GM12892 (cell line): ENCODE data around the gene ADRB1. TPM values are rescaled to one million over a fixed set of nuclear protein-coding genes. Genes with fewer than 3 reads are reported as not detected.

Experiments used
- DNase-seq: peaks from one replicate; pipeline ENCODE4 v3.0.0; 2011; ENCODE audit not compliant: insufficient read length
- FAIRE-seq: peaks from 2 replicates; lab custom pipeline; 2011; peaks lifted over from hg19 to GRCh38; lab: Jason Lieb, UNC
- POLR2A ChIP-seq: IDR thresholded peaks from 2 replicates; pipeline ENCODE4 v1.6.1; 2011; ENCODE audit warnings: low read depth, low read length, control low read depth
- POLR2AphosphoS5 ChIP-seq: IDR thresholded peaks from 2 replicates; pipeline ENCODE4 v1.6.1; 2011; ENCODE audit warnings: low read depth, low read length, control low read depth
- TAF1 ChIP-seq: IDR thresholded peaks from 2 replicates; pipeline ENCODE4 v1.6.1; 2011; ENCODE audit warnings: low read depth, mild to moderate bottlenecking, control low read depth, low read length, borderline replicate concordance
- polyA plus RNA-seq: library from polyadenylated mRNA; unstranded; fragments of >200 nt; gene quantifications from one replicate; pipeline ENCODE4 v1.2.1, GENCODE V29; 2012; ENCODE audit warnings: missing spikeins, inconsistent platforms; ENCODE audit not compliant: missing spikeins

ADRB1 gene
- polyA plus RNA-seq, result 0.49 TPM

- TF ChIP-seq TAF1, result no peak
- TF ChIP-seq POLR2AphosphoS5, result no peak
- TF ChIP-seq POLR2A, result no peak
- FAIRE-seq (peak; percentile 61), DNase-seq (peak; percentile 61)
Measured at GRCh38 chr10:114043532-114044246, at the start of gene ADRB1. TSS of gene ADRB1 (plus strand) at chr10:114043866. CDS start at chr10:114044133, 267 bp downstream.

DNA sequence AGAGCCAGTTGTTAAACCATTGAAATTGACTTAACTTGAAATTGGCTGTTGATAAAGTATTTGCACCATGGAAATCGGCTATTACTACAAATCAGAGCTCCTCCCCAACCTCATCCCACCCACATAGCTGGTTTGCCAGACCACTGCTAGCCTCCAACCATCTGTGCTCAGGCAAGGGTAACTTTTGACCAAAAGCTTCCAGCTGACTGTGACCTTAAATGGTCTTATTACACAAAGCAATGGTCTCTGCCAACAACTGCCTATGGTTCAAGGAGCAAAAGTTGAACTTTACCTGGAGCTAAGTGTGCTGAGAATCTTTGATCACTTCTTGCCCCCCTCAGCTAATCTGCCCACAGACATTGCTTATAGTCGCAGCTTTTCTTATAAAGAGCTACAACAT, 48.5 kb upstream of the ADRB1 start:
- no peak for FAIRE-seq
- DNase-seq, result no peak
- TF ChIP-seq TAF1, result no peak
- no peak for TF ChIP-seq POLR2A
- no peak for TF ChIP-seq POLR2AphosphoS5

DNA sequence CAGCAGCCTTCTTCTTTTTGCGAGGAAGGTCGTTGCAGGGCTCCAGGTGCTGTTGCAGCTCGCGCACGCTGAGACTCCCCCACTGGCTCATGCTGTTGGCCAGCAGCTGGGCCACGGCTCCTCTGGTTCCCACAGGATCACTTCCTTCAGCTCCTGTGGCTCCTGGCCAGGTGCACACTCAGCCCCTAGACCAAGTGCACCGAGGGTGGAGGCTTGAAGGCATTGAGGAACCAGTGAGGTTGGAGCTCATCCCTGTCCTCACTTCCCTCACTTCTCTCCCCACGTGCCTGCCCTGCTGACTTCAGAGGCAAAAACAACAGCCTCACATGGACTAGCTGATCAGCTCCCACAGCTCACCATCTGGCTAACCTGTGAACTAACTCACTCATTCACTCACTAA, 46.2 kb upstream of the ADRB1 start:
- FAIRE-seq, result no peak
- TF ChIP-seq TAF1 (no peak), POLR2A (no peak), POLR2AphosphoS5 (no peak)
- no peak for DNase-seq

- TF ChIP-seq POLR2A (no peak), POLR2AphosphoS5 (no peak), TAF1 (no peak)
- FAIRE-seq, result no peak
- no peak for DNase-seq
Measured at GRCh38 chr10:113999531-113999930, 44.1 kb upstream of the ADRB1 start.

DNA sequence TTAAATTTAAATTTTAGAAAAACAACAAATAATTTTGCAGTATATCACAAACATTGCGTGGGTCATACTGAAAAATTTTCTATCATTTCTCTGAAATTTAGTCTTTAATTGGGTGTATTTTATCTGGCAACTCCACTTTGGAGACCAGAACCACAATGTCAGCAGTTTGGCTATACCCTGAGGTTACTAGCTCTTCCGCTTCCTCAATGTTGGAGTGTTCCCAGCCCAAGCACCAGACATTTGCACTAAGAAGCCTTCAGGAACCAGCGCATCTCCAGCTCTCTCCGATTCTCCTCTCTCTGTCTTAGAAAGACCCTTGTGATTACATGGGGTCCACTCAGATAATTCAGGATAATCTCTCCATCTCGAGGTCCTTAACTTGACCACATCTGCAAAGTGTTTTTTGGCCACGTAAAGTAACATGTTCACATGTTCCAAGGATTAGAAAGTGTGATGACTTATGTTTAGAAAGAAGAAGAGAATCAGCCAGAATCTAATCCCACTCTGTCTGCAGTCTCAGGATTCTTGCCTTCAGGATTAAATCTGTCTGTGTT, 43.1 kb upstream of the ADRB1 start:
- TF ChIP-seq POLR2A, result no peak
- TF ChIP-seq TAF1, result no peak
- TF ChIP-seq POLR2AphosphoS5, result no peak
- no peak for DNase-seq
- FAIRE-seq, result no peak

GRCh38 chr10:114002422-114002821, 41.2 kb upstream of the ADRB1 start:
- DNase-seq (no peak), FAIRE-seq (no peak)
- TF ChIP-seq TAF1 (no peak), POLR2AphosphoS5 (no peak), POLR2A (no peak)

DNA sequence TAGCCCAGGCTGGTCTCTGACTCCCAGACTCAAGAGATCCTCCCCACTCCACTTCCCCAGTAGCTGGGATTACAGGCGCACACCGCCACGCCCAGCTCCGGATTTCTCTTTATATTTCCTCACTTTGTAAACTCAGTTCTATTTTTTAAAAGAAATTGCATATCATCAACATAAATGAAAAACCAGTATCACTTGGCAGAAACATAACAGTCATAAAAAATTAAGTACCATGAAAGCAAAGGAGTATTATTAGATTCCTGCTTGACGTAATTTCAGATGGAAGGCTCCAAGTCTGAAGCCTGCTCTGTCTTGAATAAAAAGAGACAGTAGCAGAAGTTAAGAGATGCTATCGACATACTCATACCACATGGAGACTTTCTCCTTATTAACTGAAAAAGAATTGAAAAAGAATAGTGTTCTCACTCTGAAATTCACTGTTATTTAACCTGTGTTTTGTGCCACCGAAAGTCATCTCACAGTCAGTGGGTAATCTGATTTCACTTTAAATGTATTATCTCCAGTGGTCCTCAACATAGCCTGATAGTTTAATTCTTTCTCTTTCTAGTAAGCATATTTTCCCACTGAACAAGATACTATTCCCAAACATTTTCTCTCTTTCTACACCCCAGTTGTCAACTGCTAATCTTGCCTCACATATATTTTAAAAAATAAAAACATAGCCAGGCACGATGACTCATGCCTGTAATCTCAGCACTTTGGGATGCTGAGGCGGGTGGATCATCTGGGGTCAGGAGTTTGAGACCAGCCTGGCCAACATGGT, 40.3 kb upstream of the ADRB1 start:
- FAIRE-seq, result no peak
- no peak for TF ChIP-seq POLR2AphosphoS5
- DNase-seq, result no peak

DNA sequence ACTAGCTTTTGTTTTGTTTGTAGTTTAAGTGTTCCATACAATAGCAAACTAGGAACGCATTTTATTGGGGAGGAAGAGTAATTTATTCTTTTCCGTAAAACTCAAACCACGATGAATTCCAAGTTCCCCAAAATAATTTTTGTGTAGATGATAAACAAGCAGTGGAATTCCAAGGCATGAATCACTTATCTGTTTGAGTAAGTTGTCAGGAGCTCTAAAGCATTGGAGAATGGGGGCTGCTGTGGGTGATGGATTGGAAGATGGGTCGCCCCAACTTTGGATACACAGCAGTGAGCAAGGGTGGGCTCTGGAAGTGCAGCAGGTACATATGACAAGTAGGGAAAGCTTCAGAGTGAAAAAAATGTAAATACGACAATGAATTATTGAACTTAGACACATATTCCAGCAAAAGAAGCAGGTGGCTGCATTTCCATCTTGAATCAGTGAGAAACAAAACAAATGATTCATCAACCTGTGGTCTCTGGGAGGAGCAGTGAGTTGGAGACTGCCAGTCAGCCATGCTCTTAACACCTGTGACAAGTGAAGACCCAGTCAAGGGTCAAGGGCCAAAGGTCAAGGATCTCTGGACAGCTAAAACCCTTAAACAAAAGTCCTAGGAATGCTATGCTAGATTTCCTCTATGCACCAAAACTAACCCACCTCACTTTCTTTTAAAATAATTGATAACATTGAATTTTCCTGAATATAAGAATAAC, 34.2 kb upstream of the ADRB1 start:
- no peak for DNase-seq
- FAIRE-seq, result no peak
- TF ChIP-seq TAF1, result no peak
- TF ChIP-seq POLR2A, result no peak
- TF ChIP-seq POLR2AphosphoS5, result no peak

DNA sequence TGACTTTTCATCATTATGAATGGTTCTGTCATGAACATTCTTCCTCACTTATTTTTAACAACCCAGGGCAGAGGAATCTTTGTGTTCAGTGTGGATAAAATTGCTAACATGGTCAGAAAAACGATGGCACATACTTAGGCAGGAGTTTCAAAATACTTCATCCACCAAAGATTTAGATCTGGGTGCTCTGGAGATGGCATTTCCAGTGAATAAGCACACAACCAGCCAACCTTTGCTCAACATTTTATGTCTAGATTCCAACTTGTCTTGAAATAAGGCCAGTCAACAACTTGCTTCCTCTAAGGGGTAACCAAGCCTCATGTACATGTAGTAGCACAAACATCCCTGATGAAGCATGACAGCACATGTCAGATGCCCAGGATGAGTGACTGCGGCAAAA, 33.4 kb upstream of the ADRB1 start:
- no peak for FAIRE-seq
- no peak for TF ChIP-seq POLR2A
- no peak for TF ChIP-seq POLR2AphosphoS5
- TF ChIP-seq TAF1, result no peak
- DNase-seq, result no peak

GRCh38 chr10:114012650-114013049, 31.0 kb upstream of the ADRB1 start:
- FAIRE-seq (no peak), DNase-seq (no peak)
- TF ChIP-seq TAF1, result no peak

DNA sequence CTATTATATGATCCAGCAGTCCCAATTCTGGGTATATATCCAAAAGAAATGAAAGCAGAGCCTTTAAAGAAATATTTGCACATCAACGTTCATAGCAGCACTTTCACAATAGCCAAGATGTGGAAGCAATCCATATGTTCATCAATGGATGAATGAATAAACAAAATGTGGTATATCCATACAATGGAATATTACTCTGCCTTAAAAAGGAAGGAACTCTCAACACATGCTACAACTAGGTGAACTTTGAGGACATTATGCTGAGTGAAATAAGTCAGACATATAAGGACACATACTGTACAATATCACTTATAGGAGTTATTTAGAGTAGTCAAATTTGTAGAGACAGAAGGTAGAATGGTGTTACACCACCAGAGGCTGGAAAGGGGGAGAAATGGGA, 28.0 kb upstream of the ADRB1 start:
- FAIRE-seq (no peak), DNase-seq (no peak)
- TF ChIP-seq POLR2A (no peak), POLR2AphosphoS5 (no peak), TAF1 (no peak)
